ENCODE results near the gene FGR. TPM values are rescaled to one million over a fixed set of nuclear protein-coding genes. Genes with fewer than 3 reads are reported as not detected.

Gene FGR
- total RNA-seq, 5 donors from 2014 or later (not counting 1 experiment from before 2014, with no cell fraction given), result 3.2 to 37.3 (median 5.7) TPM

DNA sequence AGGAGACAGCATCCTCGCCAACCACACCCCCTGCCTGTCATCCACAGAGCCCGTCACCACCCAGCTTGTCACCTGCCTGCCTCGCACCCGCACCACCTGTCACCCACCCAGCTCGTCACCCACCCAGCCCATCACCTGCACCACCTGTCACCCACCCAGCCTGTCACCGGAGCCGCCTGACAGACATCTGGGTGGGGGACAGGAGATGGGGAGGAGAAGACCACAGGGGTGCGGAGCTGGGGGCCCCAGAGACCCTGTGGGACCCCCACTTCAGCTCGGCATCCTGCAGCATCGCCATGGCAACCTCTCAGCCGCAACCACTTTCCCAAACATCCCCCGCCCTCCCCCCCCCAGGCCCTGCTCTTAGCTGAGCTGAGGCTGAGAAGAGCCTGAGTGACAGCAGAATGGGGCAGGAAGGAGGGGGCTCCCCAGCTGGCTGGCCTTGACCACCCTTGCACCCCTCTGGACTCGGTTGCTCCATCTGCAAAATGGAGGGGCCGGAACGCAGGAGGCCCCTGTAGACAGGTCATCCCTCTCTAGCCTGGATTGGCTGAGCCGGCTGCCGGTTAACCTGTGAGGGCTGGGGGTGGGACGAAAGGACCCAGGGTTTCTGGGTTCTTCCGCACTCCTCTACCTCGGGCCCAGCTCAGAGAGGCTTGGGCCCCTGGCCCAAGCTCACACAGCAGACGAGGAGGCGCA lies 42.6 kb downstream of the FGR start:
- Histone ChIP-seq H3K4me1 (ENCODE audit: control insufficient read depth in 1 of 2, extremely low read depth in 1 of 2, insufficient read depth in 2 of 2, low read length in 2 of 2) (peaks cover 24 to 42% of the 10 kb centered on the region in 2 experiments), H3K9me3 (no peaks in the 10 kb centered on the region), H3K4me3 (ENCODE audit: control insufficient read depth in 1 of 2, extremely low read depth in 1 of 2, low read length in 1 of 2) (no peak overlapping the region), H3K27me3 (replicated peaks in 1 of 2; ENCODE audit: control insufficient read depth in 2 of 2, extremely low read depth in 1 of 2, insufficient read depth in 2 of 2, low read length in 1 of 2) (peaks cover 0 to 5% of the 10 kb centered on the region in 2 experiments), H3K27ac (ENCODE audit: low read length) (no peak overlapping the region), H3K36me3 (ENCODE audit: control insufficient read depth in 2 of 2, extremely low read depth in 1 of 2, insufficient read depth in 1 of 2, low read length in 1 of 2) (peaks cover 5 to 10% of the 10 kb centered on the region in 2 donors)
- no peak for DNase-seq
- WGBS (ENCODE audit: insufficient coverage), result 99% methylated on average over 8 of the region's 22 CpGs
- ChIA-PET POLR2A (interaction anchor here (0.6 kb wide), 2 partner anchors 46 to 412 kb away, joined by 3 to 8 read pairs; no protein-coding TSS in a partner anchor), CTCF (interaction anchor here (0.6 to 1.3 kb wide), 4 partner anchors 36 to 750 kb away, joined by 3 read pairs; no protein-coding TSS in a partner anchor)
- Mint-ChIP-seq H3K9me3 (no peaks in the 10 kb centered on the region), H3K36me3 (no peaks in the 10 kb centered on the region), H3K27me3 (no peaks in the 10 kb centered on the region), H3K27ac (no peak overlapping the region), H3K4me3 (no peak overlapping the region), H3K4me1 (peaks cover 0 to 3% (median 0%) of the 10 kb centered on the region in 3 donors)
- ATAC-seq (replicated peaks in 1 of 4), result no peak

GRCh38 chr1:27591622-27592021 lies 43.4 kb downstream of the FGR start:
- Mint-ChIP-seq H3K27ac (no peak overlapping the region), H3K27me3 (no peaks in the 10 kb centered on the region), H3K4me3 (no peak overlapping the region), H3K36me3 (no peaks in the 10 kb centered on the region), H3K9me3 (no peaks in the 10 kb centered on the region), H3K4me1 (peaks cover 0 to 3% (median 0%) of the 10 kb centered on the region in 3 donors)
- no peak for DNase-seq
- Histone ChIP-seq H3K4me3 (ENCODE audit: control insufficient read depth in 1 of 2, extremely low read depth in 1 of 2, low read length in 1 of 2) (no peak overlapping the region), H3K27ac (ENCODE audit: low read length) (no peak overlapping the region), H3K36me3 (ENCODE audit: control insufficient read depth in 2 of 2, extremely low read depth in 1 of 2, insufficient read depth in 1 of 2, low read length in 1 of 2) (peaks cover 5 to 10% of the 10 kb centered on the region in 2 donors), H3K9me3 (no peaks in the 10 kb centered on the region), H3K27me3 (replicated peaks in 1 of 2; ENCODE audit: control insufficient read depth in 2 of 2, extremely low read depth in 1 of 2, insufficient read depth in 2 of 2, low read length in 1 of 2) (peaks cover 0 to 5% of the 10 kb centered on the region in 2 experiments), H3K4me1 (ENCODE audit: control insufficient read depth in 1 of 2, extremely low read depth in 1 of 2, insufficient read depth in 2 of 2, low read length in 2 of 2) (peaks cover 19 to 35% of the 10 kb centered on the region in 2 experiments)
- WGBS (ENCODE audit: insufficient coverage), result 91% methylated on average over 4 of the region's 4 CpGs
- ChIA-PET CTCF (no interaction called here), POLR2A (interaction anchor here (0.5 to 0.6 kb wide), 2 partner anchors 16 to 411 kb away, joined by 3 to 9 read pairs; no protein-coding TSS in a partner anchor)
- no peak for ATAC-seq (replicated peaks in 1 of 4)

GRCh38 chr1:27590917-27591508 lies 44.0 kb downstream of the FGR start:
- Histone ChIP-seq H3K9me3 (no peaks in the 10 kb centered on the region), H3K27me3 (replicated peaks in 1 of 2; ENCODE audit: control insufficient read depth in 2 of 2, extremely low read depth in 1 of 2, insufficient read depth in 2 of 2, low read length in 1 of 2) (peaks cover 0 to 5% of the 10 kb centered on the region in 2 experiments), H3K4me1 (ENCODE audit: control insufficient read depth in 1 of 2, extremely low read depth in 1 of 2, insufficient read depth in 2 of 2, low read length in 2 of 2) (peaks cover 14 to 29% of the 10 kb centered on the region in 2 experiments), H3K36me3 (ENCODE audit: control insufficient read depth in 2 of 2, extremely low read depth in 1 of 2, insufficient read depth in 1 of 2, low read length in 1 of 2) (peaks cover 5 to 10% of the 10 kb centered on the region in 2 donors), H3K27ac (ENCODE audit: low read length) (no peak overlapping the region), H3K4me3 (ENCODE audit: control insufficient read depth in 1 of 2, extremely low read depth in 1 of 2, low read length in 1 of 2) (no peak overlapping the region)
- H3K9me3 Mint-ChIP-seq, result no peaks in the 10 kb centered on the region
- no peaks in the 10 kb centered on the region for H3K27me3 Mint-ChIP-seq
- no peak overlapping the region for H3K4me3 Mint-ChIP-seq
- DNase-seq (no peak), ATAC-seq (replicated peaks in 1 of 4) (no peak)
- WGBS (ENCODE audit: insufficient coverage), result 73% methylated on average over 2 of the region's 5 CpGs
- H3K36me3 Mint-ChIP-seq, result no peaks in the 10 kb centered on the region
- H3K27ac Mint-ChIP-seq, result no peak overlapping the region
- ChIA-PET CTCF (no interaction called here), POLR2A (interaction anchor here in 1 of 2 donors (0.5 kb wide), 1 partner anchor 15 kb away, joined by 9 read pairs; no protein-coding TSS in a partner anchor)
- H3K4me1 Mint-ChIP-seq, result peaks cover 0 to 3% (median 0%) of the 10 kb centered on the region in 3 donors

GRCh38 chr1:27589841-27590426 lies 45.1 kb downstream of the FGR start:
- Mint-ChIP-seq H3K36me3 (no peaks in the 10 kb centered on the region), H3K4me3 (no peak overlapping the region), H3K4me1 (peaks cover 0 to 3% (median 0%) of the 10 kb centered on the region in 3 donors), H3K27ac (no peak overlapping the region), H3K9me3 (no peaks in the 10 kb centered on the region), H3K27me3 (no peaks in the 10 kb centered on the region)
- 99% methylated on average over 9 of the region's 13 CpGs for WGBS (ENCODE audit: insufficient coverage)
- H3K9me3 ChIP-seq, result no peaks in the 10 kb centered on the region
- no peak overlapping the region for H3K27ac ChIP-seq (ENCODE audit: low read length)
- ChIA-PET CTCF (no interaction called here), POLR2A (no interaction called here)
- H3K4me3 ChIP-seq (ENCODE audit: control insufficient read depth in 1 of 2, extremely low read depth in 1 of 2, low read length in 1 of 2), result no peak overlapping the region
- DNase-seq, result no peak
- H3K36me3 ChIP-seq (ENCODE audit: control insufficient read depth in 2 of 2, extremely low read depth in 1 of 2, insufficient read depth in 1 of 2, low read length in 1 of 2), result peaks cover 8 to 10% of the 10 kb centered on the region in 2 donors
- peaks cover 0 to 5% of the 10 kb centered on the region in 2 experiments for H3K27me3 ChIP-seq (replicated peaks in 1 of 2; ENCODE audit: control insufficient read depth in 2 of 2, extremely low read depth in 1 of 2, insufficient read depth in 2 of 2, low read length in 1 of 2)
- ATAC-seq (replicated peaks in 1 of 4), result no peak
- peaks cover 4 to 18% of the 10 kb centered on the region in 2 experiments for H3K4me1 ChIP-seq (ENCODE audit: control insufficient read depth in 1 of 2, extremely low read depth in 1 of 2, insufficient read depth in 2 of 2, low read length in 2 of 2)

- Histone ChIP-seq H3K27me3 (replicated peaks in 1 of 2; ENCODE audit: control insufficient read depth in 2 of 2, extremely low read depth in 1 of 2, insufficient read depth in 2 of 2, low read length in 1 of 2) (peaks cover 0 to 5% of the 10 kb centered on the region in 2 experiments), H3K27ac (ENCODE audit: low read length) (no peak overlapping the region), H3K4me3 (ENCODE audit: control insufficient read depth in 1 of 2, extremely low read depth in 1 of 2, low read length in 1 of 2) (no peak overlapping the region), H3K36me3 (ENCODE audit: control insufficient read depth in 2 of 2, extremely low read depth in 1 of 2, insufficient read depth in 1 of 2, low read length in 1 of 2) (peaks cover 7 to 10% of the 10 kb centered on the region in 2 donors), H3K4me1 (ENCODE audit: control insufficient read depth in 1 of 2, extremely low read depth in 1 of 2, insufficient read depth in 2 of 2, low read length in 2 of 2) (peaks cover 4 to 13% of the 10 kb centered on the region in 2 experiments), H3K9me3 (no peaks in the 10 kb centered on the region)
- ATAC-seq (replicated peaks in 1 of 4) (no peak), DNase-seq (no peak)
- WGBS (ENCODE audit: insufficient coverage), result 90% methylated on average over 6 of the region's 6 CpGs
- Mint-ChIP-seq H3K36me3 (no peaks in the 10 kb centered on the region), H3K27ac (no peak overlapping the region), H3K4me1 (peaks cover 0 to 4% (median 3%) of the 10 kb centered on the region in 3 donors), H3K9me3 (no peaks in the 10 kb centered on the region), H3K27me3 (no peaks in the 10 kb centered on the region), H3K4me3 (no peak overlapping the region)
- POLR2A ChIA-PET, result no interaction called here
- CTCF ChIA-PET, result no interaction called here
Measured at GRCh38 chr1:27589441-27589840, 45.5 kb downstream of the FGR start.

Data from T-cell (primary cell).